ENCODE measurements around the gene SLF2.

Gene SLF2

DNA sequence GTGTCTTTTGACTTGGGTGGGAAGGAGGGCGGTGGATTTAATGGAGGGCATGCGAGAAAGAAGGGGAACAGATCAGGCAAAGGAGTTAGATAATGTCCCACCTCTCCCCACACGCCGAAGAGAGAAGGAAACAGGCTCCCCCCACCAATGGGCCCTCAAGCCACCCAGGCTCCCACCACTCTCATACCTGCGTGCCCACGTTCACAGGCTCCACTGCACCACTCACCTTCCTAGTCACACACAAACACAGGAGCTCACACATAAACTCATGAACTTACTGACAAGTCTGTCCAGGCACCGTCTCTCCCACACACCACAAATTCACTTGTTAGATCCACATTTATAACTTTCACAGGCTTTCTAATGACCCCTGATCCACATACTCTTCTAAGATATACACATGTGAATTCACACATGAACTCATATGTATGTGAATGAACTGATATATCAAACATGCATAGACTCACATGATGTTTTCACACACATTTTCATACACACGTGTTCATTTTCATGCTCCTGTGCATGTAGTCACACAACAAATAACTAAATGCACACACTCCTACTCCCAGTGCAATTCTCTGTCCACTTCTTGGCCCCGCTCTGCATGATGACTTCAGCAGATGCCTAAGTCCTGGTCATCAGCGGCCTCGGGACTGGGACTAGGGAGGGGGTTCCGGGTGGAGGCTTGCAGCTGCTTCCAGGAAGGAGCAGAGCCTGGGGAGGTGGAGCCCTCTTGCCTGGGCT is 88.3 kb downstream of the SLF2 start:
- H3K4me3 ChIP-seq (ENCODE audit: low read length): peak overlapping the region; percentile 80
- peak; percentile 61 for DNase-seq (ENCODE audit: low read depth)
- TF ChIP-seq, protein P1, sequence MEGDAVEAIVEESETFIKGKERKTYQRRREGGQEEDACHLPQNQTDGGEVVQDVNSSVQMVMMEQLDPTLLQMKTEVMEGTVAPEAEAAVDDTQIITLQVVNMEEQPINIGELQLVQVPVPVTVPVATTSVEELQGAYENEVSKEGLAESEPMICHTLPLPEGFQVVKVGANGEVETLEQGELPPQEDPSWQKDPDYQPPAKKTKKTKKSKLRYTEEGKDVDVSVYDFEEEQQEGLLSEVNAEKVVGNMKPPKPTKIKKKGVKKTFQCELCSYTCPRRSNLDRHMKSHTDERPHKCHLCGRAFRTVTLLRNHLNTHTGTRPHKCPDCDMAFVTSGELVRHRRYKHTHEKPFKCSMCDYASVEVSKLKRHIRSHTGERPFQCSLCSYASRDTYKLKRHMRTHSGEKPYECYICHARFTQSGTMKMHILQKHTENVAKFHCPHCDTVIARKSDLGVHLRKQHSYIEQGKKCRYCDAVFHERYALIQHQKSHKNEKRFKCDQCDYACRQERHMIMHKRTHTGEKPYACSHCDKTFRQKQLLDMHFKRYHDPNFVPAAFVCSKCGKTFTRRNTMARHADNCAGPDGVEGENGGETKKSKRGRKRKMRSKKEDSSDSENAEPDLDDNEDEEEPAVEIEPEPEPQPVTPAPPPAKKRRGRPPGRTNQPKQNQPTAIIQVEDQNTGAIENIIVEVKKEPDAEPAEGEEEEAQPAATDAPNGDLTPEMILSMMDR (IDR thresholded peaks at IDR 0.05; ENCODE audit: insufficient read depth, low read depth, low read length, missing control alignments): no peak

DNA sequence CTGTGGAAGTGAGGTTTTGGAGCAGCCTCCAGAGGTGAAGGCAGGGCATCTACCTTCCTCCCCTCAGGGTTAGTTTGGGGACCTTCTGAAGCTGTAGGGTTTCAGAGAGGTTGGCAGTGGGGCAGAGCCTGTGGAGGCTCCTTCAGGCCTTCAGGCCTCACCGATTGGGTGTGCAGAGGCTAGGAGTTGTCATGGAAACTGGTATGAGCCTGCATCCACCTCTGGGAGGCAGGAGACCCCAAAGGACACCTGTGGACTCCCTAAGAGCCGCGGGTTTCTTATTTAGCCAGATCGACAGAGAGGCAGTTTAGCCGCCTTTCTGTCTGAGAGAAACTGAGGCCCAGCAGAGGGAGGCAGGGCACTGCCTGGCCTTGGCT is 88.9 kb downstream of the SLF2 start:
- no peak overlapping the region for H3K4me3 ChIP-seq (ENCODE audit: low read length)
- no peak for DNase-seq (ENCODE audit: low read depth)
- TF ChIP-seq, protein P1 (IDR thresholded peaks at IDR 0.05; ENCODE audit: insufficient read depth, low read depth, low read length, missing control alignments): no peak

DNA sequence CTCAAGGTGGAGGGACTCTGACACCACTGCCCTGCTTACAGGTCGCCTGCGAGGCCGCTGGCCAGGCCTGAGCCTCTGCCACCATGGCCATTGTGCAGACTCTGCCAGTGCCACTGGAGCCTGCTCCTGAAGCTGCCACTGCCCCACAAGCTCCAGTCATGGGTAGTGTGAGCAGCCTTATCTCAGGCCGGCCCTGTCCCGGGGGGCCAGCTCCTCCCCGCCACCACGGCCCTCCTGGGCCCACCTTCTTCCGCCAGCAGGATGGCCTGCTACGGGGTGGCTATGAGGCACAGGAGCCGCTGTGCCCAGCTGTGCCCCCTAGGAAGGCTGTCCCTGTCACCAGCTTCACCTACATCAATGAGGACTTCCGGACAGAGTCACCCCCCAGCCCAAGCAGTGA is 89.7 kb downstream of the SLF2 start:
- TF ChIP-seq, protein P1 (IDR thresholded peaks at IDR 0.05; ENCODE audit: insufficient read depth, low read depth, low read length, missing control alignments): no peak
- H3K4me3 ChIP-seq (ENCODE audit: low read length): no peak overlapping the region

DNA sequence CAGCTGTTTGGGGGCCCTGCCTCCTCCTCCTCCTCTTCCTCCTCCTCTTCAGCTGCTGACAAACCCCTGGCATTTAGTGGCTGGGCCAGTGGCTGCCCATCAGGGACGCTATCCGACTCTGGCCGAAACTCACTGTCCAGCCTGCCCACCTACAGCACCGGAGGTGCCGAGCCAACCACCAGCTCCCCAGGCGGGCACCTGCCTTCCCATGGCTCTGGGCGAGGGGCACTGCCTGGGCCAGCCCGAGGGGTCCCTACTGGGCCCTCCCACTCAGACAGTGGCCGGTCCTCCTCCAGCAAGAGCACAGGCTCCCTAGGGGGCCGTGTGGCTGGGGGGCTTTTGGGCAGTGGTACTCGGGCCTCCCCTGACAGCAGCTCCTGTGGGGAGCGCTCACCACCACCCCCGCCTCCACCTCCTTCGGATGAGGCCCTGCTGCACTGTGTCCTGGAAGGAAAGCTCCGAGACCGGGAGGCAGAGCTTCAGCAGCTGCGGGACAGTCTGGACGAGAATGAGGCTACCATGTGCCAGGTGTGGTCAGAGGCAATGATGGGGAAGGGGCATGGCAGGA is 91.0 kb downstream of the SLF2 start:
- no peak overlapping the region for H3K4me3 ChIP-seq (ENCODE audit: low read length)
- DNase-seq (ENCODE audit: low read depth): no peak
- TF ChIP-seq, protein P1 (IDR thresholded peaks at IDR 0.05; ENCODE audit: insufficient read depth, low read depth, low read length, missing control alignments): no peak

More for the DNA sequence above, 89.7 kb downstream of the SLF2 start:
- no peak for DNase-seq (ENCODE audit: low read depth)

DNA sequence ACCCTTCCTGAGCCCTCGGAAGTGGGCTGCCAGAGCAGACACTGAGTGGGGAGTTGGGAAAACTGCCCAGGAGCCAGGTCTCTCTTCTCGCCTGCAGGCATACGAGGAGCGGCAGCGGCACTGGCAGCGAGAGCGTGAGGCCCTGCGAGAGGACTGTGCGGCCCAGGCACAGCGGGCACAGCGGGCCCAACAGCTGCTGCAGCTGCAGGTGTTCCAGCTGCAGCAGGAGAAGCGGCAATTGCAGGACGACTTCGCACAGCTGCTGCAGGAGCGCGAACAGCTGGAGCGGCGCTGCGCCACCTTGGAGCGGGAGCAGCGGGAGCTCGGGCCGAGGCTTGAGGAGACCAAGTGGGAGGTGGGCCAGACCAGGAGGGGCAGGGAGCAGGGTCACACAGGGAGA is 92.6 kb downstream of the SLF2 start:
- TF ChIP-seq, protein P1 (IDR thresholded peaks at IDR 0.05; ENCODE audit: insufficient read depth, low read depth, low read length, missing control alignments): no peak
- no peak for DNase-seq (ENCODE audit: low read depth)
- H3K4me3 ChIP-seq (ENCODE audit: low read length): no peak overlapping the region

DNA sequence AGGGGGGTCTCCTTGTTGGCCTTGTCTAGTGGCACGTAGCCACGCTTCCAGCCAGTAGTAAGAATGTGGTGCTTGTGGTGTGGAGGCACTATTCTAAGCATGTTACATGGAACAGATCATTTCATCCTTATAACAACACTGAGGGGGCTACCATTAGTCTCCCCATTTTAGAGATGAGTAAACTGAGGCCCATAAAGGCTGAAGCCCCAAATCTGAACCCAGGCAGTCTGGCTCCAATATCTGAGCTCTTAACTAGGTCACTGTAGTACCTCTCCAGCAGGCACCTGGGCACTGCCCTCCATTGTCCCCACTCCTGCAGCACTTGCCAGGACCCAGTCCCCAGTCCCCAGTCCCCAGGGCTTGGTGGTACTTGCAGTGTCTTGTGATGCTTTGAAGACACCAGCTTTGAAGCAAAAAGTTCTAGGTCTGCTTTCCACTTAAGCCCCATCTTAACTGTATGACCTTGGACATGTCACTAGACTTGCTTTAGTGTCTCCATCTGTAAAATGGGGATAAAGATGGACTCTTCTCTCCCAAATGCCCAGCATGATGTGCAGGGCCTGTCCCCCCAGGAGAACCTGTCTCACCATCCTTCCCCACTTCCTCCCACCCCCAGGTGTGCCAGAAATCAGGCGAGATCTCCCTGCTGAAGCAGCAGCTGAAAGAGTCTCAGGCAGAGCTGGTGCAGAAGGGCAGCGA is 93.3 kb downstream of the SLF2 start:
- TF ChIP-seq, protein P1 (IDR thresholded peaks at IDR 0.05; ENCODE audit: insufficient read depth, low read depth, low read length, missing control alignments): no peak
- DNase-seq (ENCODE audit: low read depth): no peak
- no peak overlapping the region for H3K4me3 ChIP-seq (ENCODE audit: low read length)
